Measurements from ENCODE around the gene FBXL19. TPM values are rescaled to one million over a fixed set of nuclear protein-coding genes. Genes with fewer than 3 reads are reported as not detected.

Gene FBXL19
- total and polyA plus RNA-seq, 2 of the 8 experiments (the other 6 are each of a cell fraction or from before 2014, with no cell fraction given), result 47.2 to 72.2 TPM

DNA sequence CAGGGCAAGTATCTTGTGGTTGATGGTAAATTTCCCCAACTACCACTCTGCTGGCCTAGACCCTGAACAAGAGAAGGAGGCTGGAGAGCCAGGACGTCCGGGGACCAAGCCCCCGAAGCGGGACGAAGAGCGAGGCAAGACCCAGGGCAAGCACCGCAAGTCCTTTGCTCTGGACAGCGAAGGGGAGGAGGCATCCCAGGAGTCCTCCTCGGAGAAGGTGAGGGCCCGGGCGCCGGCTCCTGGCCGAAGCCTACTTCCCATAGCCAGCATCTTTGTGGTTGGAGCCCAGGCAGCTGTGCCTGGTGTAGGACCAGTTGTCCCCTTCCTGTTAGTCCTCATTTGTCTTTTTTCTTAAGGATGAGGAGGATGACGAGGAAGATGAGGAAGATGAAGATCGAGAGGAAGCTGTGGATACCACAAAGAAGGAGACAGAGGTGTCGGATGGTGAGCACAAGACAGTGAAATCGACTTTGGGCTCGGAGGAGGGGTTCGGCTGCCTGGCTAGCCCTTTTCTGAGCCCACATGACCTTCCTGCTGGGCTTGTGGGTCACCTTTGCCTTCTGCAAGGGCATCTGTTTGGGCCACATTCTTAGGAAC, 46.0 kb downstream of the FBXL19 start (continued):
- no peak for TF ChIP-seq SRF (IDR thresholded peaks at IDR 0.05; ENCODE audit: low read depth, low read length)
- no peak for TF ChIP-seq GTF2F1 (IDR thresholded peaks at IDR 0.05; ENCODE audit: borderline replicate concordance, low read depth, low read length)
- no peak for TF ChIP-seq CTBP2 (IDR thresholded peaks at IDR 0.05; ENCODE audit: borderline replicate concordance, insufficient read depth, insufficient read length, low read length)
- TF ChIP-seq RNF2 (IDR thresholded peaks at IDR 0.05; ENCODE audit: borderline replicate concordance, low read depth, low read length, missing control alignments, poor library complexity, severe bottlenecking), result no peak
